ENCODE results near the gene TF. TPM values are rescaled to one million over a fixed set of nuclear protein-coding genes. Genes with fewer than 3 reads are reported as not detected.

TF gene
- total RNA-seq, 2 experiments from 2014 or later, result 0.60 to 0.97 TPM

DNA sequence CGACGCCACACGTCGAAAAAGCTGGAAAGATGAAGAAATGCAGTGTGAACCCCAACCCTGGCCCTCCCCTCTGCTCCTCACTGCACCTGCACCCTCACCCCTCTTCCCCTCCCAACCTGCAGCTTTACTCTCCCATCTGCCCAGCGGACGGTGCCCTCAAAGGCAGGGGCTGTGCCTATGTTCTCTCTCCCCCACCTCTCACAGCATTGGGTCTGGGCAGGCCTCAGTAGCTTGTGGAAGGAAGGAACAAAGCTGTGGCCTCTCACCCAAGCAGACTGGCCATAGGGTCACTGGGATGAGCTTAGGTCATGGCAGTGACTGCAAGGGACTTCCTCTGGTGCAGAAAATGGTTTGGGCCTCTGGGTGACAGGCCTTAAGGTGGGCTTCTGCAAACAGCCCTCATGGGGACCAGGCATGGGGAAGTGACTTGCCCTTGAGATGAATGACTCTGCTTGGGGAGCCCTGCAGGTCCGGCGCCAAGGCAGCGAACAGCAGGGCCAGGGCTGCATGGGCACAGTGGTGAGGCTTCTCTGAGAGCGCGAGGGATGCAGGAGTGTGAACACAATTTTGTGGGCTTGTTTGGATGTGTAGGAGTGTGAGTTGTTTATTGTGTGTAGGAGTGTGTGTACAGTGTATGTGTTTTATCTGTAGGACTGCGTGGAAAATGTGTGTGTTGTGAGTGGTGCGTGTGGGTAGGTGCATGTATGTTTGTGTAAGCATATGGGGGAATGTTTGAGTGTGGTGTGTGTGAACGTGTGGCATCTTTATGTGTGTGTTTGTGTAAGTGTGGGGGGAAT lies 88.6 kb downstream of the TF start:
- no peak overlapping the region for H3K27ac Mint-ChIP-seq
- no peaks in the 10 kb centered on the region for H3K27me3 Mint-ChIP-seq
- ATAC-seq (ENCODE audit: low read depth) (no peak), DNase-seq (no peak)
- no peaks in the 10 kb centered on the region for H3K4me1 Mint-ChIP-seq
- H3K36me3 Mint-ChIP-seq, result no peaks in the 10 kb centered on the region
- no peak overlapping the region for H3K4me3 Mint-ChIP-seq
- no peaks in the 10 kb centered on the region for H3K9me3 Mint-ChIP-seq
- POLR2A ChIA-PET, result no interaction called here

DNA sequence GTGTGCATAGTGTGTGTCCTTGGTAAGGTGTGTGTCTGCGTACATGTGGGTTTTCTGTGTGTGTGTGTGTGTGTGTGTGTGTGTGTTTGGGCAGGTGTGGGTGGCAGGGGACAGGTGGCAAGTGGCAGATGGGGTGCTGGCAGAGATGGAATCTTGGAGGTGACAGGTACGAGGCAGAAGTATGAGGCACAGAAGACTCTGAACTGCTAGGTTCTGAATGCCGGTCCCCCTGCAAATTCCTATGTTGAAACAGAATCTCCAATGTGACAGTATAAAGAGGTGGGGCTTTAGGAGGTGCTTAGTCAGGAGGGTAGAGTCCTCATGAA lies 89.2 kb downstream of the TF start:
- H3K27me3 Mint-ChIP-seq, result no peaks in the 10 kb centered on the region
- no peaks in the 10 kb centered on the region for H3K9me3 Mint-ChIP-seq
- no peak for DNase-seq
- ATAC-seq (ENCODE audit: low read depth), result no peak
- H3K36me3 Mint-ChIP-seq, result no peaks in the 10 kb centered on the region
- no peaks in the 10 kb centered on the region for H3K4me1 Mint-ChIP-seq
- H3K4me3 Mint-ChIP-seq, result no peak overlapping the region
- H3K27ac Mint-ChIP-seq, result no peak overlapping the region
- POLR2A ChIA-PET, result no interaction called here

DNA sequence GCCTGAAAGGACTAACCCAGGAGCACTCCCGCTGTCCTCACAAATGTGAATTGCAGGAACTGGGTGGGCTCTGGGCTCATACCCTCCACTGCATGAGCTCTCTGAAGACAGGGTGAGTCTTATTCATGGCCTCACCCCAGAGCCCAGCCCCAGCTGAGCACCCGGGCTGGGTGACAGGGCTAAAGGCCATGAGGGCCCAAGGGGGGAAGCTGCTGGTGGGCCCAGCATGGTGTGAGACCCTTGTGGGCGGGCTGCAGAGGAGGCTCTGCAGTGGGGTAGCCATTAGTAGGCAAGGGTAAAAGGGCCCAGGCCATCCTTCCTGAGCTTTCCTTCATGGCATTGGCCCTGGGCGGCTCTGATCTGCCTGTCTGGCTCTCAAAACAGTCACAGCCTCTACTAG lies 89.8 kb downstream of the TF start:
- DNase-seq (no peak), ATAC-seq (ENCODE audit: low read depth) (no peak)

DNA sequence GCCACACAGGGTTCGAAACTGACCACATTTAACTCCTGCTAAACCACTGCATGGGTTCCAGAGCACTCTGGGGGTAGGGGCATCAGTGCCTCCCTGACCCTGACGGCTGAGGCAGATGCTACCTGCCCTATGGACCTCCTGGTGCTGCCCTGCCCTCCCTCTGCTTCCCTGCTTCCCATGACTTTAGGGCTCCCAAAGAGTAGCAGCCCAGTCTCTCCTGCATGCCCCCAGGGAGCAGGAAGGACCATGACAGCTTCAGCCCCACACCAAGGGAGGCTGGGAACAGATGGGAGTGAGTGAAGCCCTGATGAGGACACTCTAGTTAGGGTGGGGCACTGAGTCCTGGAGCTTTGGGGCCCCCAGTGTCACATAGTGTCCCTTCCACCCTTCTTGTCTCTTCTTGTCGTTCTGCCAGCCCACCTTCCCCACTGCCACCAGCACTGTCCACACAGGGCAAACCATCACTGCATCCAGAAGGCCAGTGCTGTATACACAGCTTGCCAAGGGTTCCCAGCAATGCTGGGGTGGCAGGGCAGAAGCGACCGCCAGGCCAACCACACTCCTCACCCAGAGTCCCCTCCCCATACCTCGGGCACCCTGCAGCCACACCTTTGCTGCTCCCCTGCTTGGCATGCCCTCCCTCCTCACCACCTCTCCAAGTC lies 90.4 kb downstream of the TF start:
- POLR2A ChIA-PET, result no interaction called here
- Mint-ChIP-seq H3K27ac (no peak overlapping the region), H3K4me1 (no peaks in the 10 kb centered on the region), H3K27me3 (no peaks in the 10 kb centered on the region), H3K4me3 (no peak overlapping the region), H3K9me3 (no peaks in the 10 kb centered on the region), H3K36me3 (no peaks in the 10 kb centered on the region)
- ATAC-seq (ENCODE audit: low read depth) (no peak), DNase-seq (no peak)

More for the DNA sequence above, 89.8 kb downstream of the TF start:
- Mint-ChIP-seq H3K27me3 (no peaks in the 10 kb centered on the region), H3K4me3 (no peak overlapping the region), H3K36me3 (no peaks in the 10 kb centered on the region), H3K4me1 (no peaks in the 10 kb centered on the region), H3K27ac (no peak overlapping the region), H3K9me3 (no peaks in the 10 kb centered on the region)
- POLR2A ChIA-PET, result no interaction called here

DNA sequence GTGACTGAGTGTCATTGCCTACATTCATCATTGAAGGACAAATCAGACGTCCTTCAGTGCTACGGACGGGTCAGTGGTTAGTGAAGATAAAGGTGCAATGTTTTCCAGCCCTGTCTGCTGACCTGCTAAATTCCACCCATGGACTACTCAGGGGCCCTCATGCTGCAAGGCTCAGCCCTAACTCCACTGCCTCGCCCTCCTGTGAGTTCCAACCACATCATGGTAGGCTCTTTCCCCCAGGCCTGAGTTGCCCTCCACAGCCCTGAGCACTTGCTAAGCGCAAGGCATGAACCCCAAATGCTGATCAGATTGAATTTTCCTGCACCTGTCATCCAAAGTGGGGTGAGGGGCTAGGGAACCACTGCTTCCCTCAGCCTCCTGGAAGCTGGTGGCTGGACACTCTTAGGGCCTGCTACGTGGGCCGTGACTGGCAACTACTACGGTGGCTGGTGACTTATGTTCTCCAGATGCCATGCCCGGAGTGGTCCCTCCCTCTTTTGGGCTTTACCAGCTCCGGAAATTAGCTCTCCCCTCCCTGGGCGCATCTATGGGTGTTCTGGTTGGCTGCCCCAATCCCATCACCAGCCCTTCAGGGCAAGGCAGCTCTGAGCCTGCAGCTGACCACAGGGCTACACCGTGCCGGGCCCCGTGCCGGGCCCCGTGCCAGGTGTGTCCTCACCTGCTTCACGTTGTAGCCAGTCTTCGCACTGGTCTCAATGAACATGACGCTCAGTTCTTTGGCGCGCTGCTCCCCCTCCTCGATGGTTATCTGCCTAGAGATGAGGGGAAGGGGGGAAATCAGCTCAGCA lies 91.5 kb downstream of the TF start:
- Mint-ChIP-seq H3K9me3 (no peaks in the 10 kb centered on the region), H3K36me3 (no peaks in the 10 kb centered on the region), H3K27ac (no peak overlapping the region)

DNA sequence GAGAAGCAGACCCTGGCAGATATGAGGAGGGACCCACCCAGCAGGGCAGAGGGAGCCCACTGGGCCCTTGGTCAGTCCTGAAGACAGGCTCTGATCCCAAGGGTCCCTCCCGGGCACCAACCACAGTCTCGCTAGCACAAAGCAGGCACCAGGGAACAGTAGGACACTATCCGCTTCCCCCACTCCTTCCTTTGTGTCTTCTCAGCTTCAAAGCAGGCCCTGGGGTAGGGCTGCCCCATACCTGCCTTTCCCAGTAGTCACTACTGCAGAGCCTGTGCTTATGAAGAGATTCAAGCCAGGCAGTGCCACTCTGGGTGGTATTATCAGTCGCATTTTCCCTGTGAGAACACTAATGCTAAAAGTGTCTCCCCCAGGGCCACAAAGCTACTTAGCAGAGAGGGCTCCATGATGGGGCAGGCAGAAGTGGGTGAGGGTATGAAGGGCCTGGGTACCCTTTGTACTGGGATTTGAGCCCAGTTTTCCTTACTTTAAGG lies 92.2 kb downstream of the TF start:
- POLR2A ChIA-PET, result no interaction called here
- Mint-ChIP-seq H3K27ac (no peak overlapping the region), H3K4me3 (no peak overlapping the region), H3K27me3 (no peaks in the 10 kb centered on the region), H3K36me3 (no peaks in the 10 kb centered on the region), H3K9me3 (no peaks in the 10 kb centered on the region), H3K4me1 (no peaks in the 10 kb centered on the region)
- no peak for ATAC-seq (ENCODE audit: low read depth)
- DNase-seq, result no peak

More for the DNA sequence above, 91.5 kb downstream of the TF start:
- no peak for DNase-seq
- no peak overlapping the region for H3K4me3 Mint-ChIP-seq
- no peaks in the 10 kb centered on the region for H3K4me1 Mint-ChIP-seq
- POLR2A ChIA-PET, result no interaction called here
- no peak for ATAC-seq (ENCODE audit: low read depth)
- H3K27me3 Mint-ChIP-seq, result no peaks in the 10 kb centered on the region

DNA sequence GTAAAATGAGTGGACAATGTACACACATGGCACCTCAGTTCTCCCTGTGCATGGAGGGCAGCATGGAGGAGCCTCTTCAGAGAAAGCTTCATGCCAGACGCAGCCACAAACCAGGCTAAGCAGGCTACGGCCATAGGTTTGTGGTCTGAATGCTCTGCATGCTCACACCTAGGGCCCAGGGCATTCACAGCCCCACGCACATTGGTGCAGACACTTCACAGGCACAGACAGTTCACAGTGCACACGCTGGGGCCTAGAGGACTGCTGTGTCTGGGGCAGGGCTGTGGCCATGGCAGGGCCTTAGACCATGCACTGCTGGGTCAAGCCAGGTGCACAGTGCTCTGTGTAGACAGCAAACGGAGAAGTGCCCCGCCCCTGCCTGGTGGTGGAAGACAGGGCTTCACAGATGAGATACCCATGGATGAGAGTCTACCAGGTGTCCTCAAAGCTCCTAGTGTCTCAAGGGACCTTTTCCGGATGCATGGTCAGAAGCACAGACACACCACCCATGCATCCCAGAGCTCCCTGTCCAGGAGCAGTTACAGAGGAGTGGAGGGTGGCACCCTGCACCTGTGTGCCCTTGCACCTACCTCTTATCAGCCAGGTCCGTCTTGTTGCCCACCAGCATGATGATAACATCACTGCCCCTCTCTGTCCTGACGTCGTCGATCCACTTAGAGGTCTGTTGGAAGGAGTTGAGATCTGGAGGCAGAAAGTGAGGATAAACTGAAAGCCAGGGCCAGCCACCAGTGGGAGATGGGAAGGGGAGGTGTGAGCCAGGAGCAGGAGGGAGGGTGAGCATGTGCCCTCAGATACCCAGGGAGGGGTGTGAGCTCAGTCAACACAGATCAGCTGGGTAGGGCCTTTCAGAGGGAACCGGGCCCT lies 93.0 kb downstream of the TF start:
- DNase-seq, result no peak
- no peaks in the 10 kb centered on the region for H3K4me1 Mint-ChIP-seq
- H3K27me3 Mint-ChIP-seq, result no peaks in the 10 kb centered on the region
- POLR2A ChIA-PET, result no interaction called here
- no peaks in the 10 kb centered on the region for H3K36me3 Mint-ChIP-seq
- H3K9me3 Mint-ChIP-seq, result no peaks in the 10 kb centered on the region
- H3K4me3 Mint-ChIP-seq, result no peak overlapping the region
- no peak overlapping the region for H3K27ac Mint-ChIP-seq
- ATAC-seq (ENCODE audit: low read depth), result no peak

DNA sequence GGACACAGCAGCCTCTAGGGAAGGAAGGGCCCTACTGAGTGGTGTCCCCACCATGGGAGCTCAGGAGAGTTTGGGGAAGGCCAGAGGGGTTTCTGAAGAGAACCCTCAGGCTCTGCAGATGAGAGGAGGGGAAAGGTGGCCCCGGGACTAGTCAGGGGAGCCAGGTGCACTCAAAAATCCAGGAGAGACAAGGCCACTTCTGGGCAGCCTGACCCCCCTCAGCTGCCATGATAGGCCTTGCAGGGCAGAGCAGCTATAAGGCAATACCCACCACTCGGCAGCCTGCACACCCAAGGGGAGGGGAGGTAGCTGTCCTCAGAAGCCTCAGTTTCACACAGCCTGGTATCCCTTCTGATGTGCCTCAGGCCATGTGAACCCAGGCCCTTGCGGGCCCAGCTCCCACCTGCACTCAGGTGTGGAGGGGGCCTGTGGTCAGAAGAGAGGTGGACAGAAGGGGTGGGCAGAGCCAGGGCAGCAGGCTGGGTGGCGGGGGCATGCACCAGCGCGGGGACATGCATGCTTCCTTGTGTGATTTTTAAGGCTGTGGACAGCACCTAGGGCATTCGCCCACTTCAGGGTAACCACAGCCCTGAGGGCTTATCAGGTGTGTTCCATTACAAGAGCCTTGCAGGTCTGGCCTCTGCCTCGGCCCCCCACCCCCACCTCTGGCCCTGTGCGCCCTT lies 94.0 kb downstream of the TF start:
- no peak overlapping the region for H3K27ac Mint-ChIP-seq
- POLR2A ChIA-PET, result no interaction called here
- H3K9me3 Mint-ChIP-seq, result no peaks in the 10 kb centered on the region
- no peaks in the 10 kb centered on the region for H3K27me3 Mint-ChIP-seq
- no peak for DNase-seq
- no peaks in the 10 kb centered on the region for H3K4me1 Mint-ChIP-seq
- no peaks in the 10 kb centered on the region for H3K36me3 Mint-ChIP-seq
- no peak for ATAC-seq (ENCODE audit: low read depth)
- no peak overlapping the region for H3K4me3 Mint-ChIP-seq

DNA sequence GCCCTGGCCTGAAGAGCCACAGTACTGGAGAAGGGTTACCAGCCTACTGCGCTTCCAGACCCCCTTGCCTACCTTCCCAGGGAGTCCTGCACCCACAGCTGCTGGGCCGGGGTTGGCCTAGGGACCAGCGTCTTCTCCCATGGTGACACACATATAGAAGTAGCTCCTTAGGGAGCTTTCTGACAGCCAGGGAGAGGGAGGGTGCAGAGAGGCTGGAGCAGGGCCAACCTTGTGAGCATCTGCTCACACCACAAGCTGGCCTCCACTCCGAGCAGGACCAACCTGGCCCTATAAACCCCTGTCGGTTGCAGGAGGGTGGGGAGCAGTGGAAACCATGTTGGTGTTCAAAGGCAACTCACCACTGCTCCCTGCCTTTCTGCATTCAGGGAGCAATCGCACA lies 94.6 kb downstream of the TF start:
- Mint-ChIP-seq H3K36me3 (no peaks in the 10 kb centered on the region), H3K4me1 (no peaks in the 10 kb centered on the region), H3K27me3 (peaks cover under 1% of the 10 kb centered on the region), H3K4me3 (no peak overlapping the region), H3K9me3 (no peaks in the 10 kb centered on the region), H3K27ac (no peak overlapping the region)
- POLR2A ChIA-PET, result no interaction called here
- DNase-seq, result no peak
- no peak for ATAC-seq (ENCODE audit: low read depth)

DNA sequence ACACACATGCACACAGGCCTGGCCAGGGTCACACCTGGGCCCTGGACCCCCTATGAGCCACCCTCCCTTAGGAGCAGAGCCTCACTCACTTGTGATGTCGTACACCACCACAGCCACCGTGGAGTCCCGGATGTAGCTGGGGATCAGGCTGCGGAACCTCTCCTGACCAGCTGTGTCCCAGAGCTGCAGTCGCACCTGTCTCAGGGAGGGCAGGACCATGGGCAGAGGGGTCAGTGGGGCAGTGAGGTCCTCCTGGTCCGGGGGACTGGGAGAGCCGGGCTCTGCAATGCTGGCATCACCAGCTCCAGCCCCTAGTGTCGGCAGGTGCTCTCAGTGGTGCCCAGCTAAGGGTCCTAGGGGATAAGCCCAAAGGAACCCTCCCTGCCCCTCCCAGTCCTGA lies 95.0 kb downstream of the TF start:
- Mint-ChIP-seq H3K4me1 (no peaks in the 10 kb centered on the region), H3K27ac (no peak overlapping the region), H3K9me3 (no peaks in the 10 kb centered on the region), H3K27me3 (peaks cover 3% of the 10 kb centered on the region), H3K4me3 (no peak overlapping the region), H3K36me3 (no peaks in the 10 kb centered on the region)
- ATAC-seq (ENCODE audit: low read depth) (no peak), DNase-seq (no peak)
- POLR2A ChIA-PET, result no interaction called here

DNA sequence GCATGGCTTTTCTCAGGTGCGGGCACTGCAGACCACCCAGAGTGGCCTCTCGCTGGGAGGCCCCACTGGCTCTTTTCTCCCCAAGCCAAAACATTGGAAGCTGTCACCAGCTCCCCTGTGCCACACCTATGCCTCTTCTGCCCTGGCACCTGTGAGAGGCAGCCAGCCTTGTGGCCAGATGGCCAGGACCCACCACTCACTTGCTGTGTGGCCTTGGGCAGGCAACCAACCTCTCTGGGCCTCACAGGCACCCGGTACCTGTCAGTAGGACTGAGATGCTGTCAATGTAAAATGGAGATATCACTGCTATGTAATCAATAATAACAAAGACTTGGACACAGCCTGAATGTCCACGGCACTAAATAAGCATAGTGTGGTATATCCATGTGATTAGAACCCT lies 96.0 kb downstream of the TF start:
- Mint-ChIP-seq H3K4me1 (no peaks in the 10 kb centered on the region), H3K9me3 (no peaks in the 10 kb centered on the region), H3K4me3 (no peak overlapping the region), H3K27ac (no peak overlapping the region), H3K36me3 (no peaks in the 10 kb centered on the region), H3K27me3 (peaks cover 4% of the 10 kb centered on the region)
- DNase-seq, result no peak
- no peak for ATAC-seq (ENCODE audit: low read depth)
- POLR2A ChIA-PET, result no interaction called here

DNA sequence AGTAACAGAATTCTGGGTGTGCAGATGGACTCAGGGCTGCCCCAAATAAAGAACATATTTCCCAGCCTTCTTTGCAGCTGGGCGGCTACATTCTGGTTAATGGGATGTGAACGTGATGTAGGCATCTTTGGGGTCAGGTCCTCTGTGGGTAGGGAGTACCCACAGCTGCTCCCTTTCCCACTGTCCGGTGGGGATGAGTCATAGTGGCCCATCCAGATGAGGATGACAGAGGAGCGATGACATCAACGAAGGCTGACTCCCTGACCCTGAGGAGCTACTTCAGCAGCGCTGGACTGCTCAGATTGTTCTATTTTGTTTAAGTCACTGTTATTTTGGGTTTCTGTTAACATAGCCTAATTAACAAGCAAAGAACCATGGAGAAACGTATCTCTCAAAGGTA lies 97.4 kb downstream of the TF start:
- no peak overlapping the region for H3K27ac Mint-ChIP-seq
- no peaks in the 10 kb centered on the region for H3K36me3 Mint-ChIP-seq
- no peaks in the 10 kb centered on the region for H3K4me1 Mint-ChIP-seq
- no peaks in the 10 kb centered on the region for H3K9me3 Mint-ChIP-seq
- H3K27me3 Mint-ChIP-seq, result peaks cover 12% of the 10 kb centered on the region
- no peak overlapping the region for H3K4me3 Mint-ChIP-seq
- POLR2A ChIA-PET, result no interaction called here
- ATAC-seq (ENCODE audit: low read depth) (no peak), DNase-seq (no peak)

DNA sequence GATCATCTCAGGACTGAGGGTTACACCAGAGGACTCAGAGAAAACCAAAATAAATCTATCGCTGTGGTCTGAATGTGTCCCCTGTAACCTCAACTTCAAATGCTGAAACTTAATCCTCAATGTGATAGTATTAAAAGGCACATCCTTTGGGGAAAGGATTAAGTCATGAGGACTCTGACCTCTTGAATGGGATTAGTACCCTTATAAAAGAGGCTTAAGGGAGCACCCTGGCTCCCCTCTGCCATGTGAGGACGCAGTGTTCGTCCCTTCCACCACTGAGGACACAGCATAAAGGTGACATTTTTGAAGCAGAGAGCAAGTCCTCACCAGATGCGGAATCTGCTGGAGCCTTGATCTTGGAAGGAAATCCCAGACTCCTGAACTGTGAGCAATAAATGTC lies 98.9 kb downstream of the TF start:
- POLR2A ChIA-PET, result no interaction called here
- DNase-seq (no peak), ATAC-seq (ENCODE audit: low read depth) (no peak)
- peaks cover 16% of the 10 kb centered on the region for H3K27me3 Mint-ChIP-seq
- H3K9me3 Mint-ChIP-seq, result no peaks in the 10 kb centered on the region
- no peak overlapping the region for H3K27ac Mint-ChIP-seq
- no peaks in the 10 kb centered on the region for H3K36me3 Mint-ChIP-seq
- no peak overlapping the region for H3K4me3 Mint-ChIP-seq
- H3K4me1 Mint-ChIP-seq, result no peaks in the 10 kb centered on the region
